Measurements from ENCODE around the gene GSAP.

Gene GSAP

GRCh38 chr7:77406421-77406820, 9.7 kb downstream of the GSAP start:
- H3K4me3 ChIP-seq (ENCODE audit: low read depth, low read length), result no peak overlapping the region
- in situ Hi-C loops (cut with HindIII; ENCODE audit: low sequenced_read_pairs), result no loop called here
- TF ChIP-seq, protein P1, sequence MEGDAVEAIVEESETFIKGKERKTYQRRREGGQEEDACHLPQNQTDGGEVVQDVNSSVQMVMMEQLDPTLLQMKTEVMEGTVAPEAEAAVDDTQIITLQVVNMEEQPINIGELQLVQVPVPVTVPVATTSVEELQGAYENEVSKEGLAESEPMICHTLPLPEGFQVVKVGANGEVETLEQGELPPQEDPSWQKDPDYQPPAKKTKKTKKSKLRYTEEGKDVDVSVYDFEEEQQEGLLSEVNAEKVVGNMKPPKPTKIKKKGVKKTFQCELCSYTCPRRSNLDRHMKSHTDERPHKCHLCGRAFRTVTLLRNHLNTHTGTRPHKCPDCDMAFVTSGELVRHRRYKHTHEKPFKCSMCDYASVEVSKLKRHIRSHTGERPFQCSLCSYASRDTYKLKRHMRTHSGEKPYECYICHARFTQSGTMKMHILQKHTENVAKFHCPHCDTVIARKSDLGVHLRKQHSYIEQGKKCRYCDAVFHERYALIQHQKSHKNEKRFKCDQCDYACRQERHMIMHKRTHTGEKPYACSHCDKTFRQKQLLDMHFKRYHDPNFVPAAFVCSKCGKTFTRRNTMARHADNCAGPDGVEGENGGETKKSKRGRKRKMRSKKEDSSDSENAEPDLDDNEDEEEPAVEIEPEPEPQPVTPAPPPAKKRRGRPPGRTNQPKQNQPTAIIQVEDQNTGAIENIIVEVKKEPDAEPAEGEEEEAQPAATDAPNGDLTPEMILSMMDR (IDR thresholded peaks at IDR 0.05; ENCODE audit: low read depth, low read length), result no peak
- no peak for DNase-seq (ENCODE audit: low read depth, low spot score)

GRCh38 chr7:77404641-77405040, 11.5 kb downstream of the GSAP start:
- TF ChIP-seq, protein P1 (IDR thresholded peaks at IDR 0.05; ENCODE audit: low read depth, low read length), result no peak

DNA sequence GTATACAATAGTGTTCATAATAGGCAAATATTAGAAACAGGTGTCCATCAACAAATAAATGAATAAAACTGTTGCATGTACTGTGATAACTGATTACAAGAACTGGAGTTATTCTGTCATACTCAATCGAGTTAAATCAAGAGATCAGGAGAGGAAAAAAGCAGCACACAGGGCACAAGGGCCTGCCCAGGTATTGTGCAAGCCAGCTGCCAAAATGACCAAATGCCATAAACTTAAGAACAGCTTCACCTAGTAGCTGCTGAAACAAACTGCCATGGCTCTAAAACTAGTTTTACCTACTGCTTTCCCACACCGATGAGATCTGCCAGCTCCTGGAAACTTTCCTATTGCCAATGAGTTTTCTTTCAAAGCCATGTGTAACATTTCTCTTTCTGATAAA, 12.2 kb downstream of the GSAP start:
- in situ Hi-C loops (cut with HindIII; ENCODE audit: low sequenced_read_pairs), result no loop called here
- no peak overlapping the region for H3K4me3 ChIP-seq (ENCODE audit: low read depth, low read length)
- TF ChIP-seq, protein P1 (IDR thresholded peaks at IDR 0.05; ENCODE audit: low read depth, low read length), result no peak
- no peak for DNase-seq (ENCODE audit: low read depth, low spot score)

More at GRCh38 chr7:77404641-77405040, 11.5 kb downstream of the GSAP start:
- H3K4me3 ChIP-seq (ENCODE audit: low read depth, low read length), result no peak overlapping the region
- in situ Hi-C loops (cut with HindIII; ENCODE audit: low sequenced_read_pairs), result no loop called here
- DNase-seq (ENCODE audit: low read depth, low spot score), result no peak

DNA sequence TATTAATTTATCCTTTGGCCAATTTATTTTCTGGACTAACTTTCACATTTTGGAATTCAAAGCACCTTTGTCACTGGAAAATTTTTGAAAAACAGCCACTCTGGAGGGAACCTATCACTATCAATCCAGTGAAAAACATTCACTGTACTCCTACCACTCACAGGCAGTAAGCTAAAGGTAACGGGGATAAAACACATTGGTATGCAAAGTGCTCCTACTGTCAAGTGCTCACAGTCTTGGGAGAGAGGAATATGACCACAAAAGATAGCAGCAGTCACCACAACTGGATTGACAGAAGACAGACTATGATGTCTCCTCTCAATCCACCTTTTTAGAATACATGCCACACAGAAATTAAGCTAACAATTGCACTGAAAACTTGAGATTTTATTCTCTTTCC, 13.3 kb downstream of the GSAP start:
- in situ Hi-C loops (cut with HindIII; ENCODE audit: low sequenced_read_pairs), result no loop called here
- TF ChIP-seq, protein P1 (IDR thresholded peaks at IDR 0.05; ENCODE audit: low read depth, low read length), result no peak
- H3K4me3 ChIP-seq (ENCODE audit: low read depth, low read length), result no peak overlapping the region
- no peak for DNase-seq (ENCODE audit: low read depth, low spot score)

GRCh38 chr7:77401002-77401401, 15.1 kb downstream of the GSAP start:
- in situ Hi-C loops (cut with HindIII; ENCODE audit: low sequenced_read_pairs), result no loop called here
- DNase-seq (ENCODE audit: low read depth, low spot score), result no peak
- no peak overlapping the region for H3K4me3 ChIP-seq (ENCODE audit: low read depth, low read length)
- TF ChIP-seq, protein P1 (IDR thresholded peaks at IDR 0.05; ENCODE audit: low read depth, low read length), result no peak

GRCh38 chr7:77399816-77400215, 16.3 kb downstream of the GSAP start:
- in situ Hi-C loops (cut with HindIII; ENCODE audit: low sequenced_read_pairs), result no loop called here
- H3K4me3 ChIP-seq (ENCODE audit: low read depth, low read length), result no peak overlapping the region

More at GRCh38 chr7:77399816-77400215, 16.3 kb downstream of the GSAP start:
- TF ChIP-seq, protein P1 (IDR thresholded peaks at IDR 0.05; ENCODE audit: low read depth, low read length), result no peak
- no peak for DNase-seq (ENCODE audit: low read depth, low spot score)

Data from astrocyte of the spinal cord (primary cell).